ENCODE measurements around the gene TMCO1. TPM values are rescaled to one million over a fixed set of nuclear protein-coding genes. Genes with fewer than 3 reads are reported as not detected.
"Not testable (repeated sequence)": the region's sequence is repeated elsewhere in the genome, so short reads cannot be mapped to it uniquely, and the experiment has no call there.

Gene TMCO1
- polyA plus RNA-seq, 3 donors = 24.1 to 154 (median 146) TPM

DNA sequence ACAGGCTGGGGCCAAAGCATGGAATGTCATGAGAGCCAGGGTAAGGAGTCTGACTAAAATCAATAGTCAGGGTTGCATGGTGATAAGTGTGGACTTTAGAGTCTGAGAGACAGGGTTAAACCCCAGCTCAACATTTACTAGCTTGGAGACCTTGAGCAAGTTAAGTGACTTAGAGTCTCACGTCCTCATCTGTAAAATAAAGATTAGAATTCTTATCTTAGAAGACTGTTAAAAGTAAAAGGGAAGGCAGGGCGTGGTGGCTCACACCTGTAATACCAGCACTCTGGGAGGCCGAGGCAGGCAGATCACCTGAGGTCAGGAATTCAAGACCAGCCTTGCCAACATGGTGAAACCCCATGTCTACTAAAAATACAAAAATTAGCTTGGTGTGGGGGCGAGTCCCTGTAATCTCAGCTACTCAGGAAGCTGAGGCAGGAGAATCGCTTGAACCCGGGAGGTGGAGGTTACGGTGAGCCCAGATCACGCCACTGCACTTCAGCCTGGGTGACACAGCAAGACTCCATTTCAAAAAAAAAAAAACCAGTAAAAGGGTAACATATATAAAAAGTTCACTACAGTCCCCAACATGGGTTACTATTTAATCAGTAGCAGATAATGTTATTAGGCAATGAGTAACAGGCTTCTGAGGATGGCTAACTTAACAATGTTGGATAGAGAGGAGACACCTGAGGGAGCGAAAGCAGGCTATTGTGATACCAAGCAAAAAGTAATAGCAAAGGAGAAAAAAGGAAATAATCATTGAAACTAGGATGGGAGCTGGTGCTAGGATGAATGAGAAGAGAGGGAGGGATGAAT, 20.8 kb downstream of the TMCO1 start:
- Histone ChIP-seq H3K4me1 (ENCODE audit: control insufficient read depth in 1 of 2, insufficient read depth in 2 of 2, low read length in 2 of 2) (no peaks in the 10 kb centered on the region), H3K4me2 (replicated peaks; ENCODE audit: extremely low read depth, low read length, poor library complexity, severe bottlenecking) (no peak overlapping the region), H4K20me1 (ENCODE audit: insufficient read depth, low read length) (peaks cover 3% of the 10 kb centered on the region), H3K79me2 (ENCODE audit: insufficient read depth, low read length) (no peaks in the 10 kb centered on the region), H2AFZ (ENCODE audit: insufficient read depth, low read depth, low read length, poor library complexity, severe bottlenecking) (no peak overlapping the region), H3K9me3 (replicated peaks in 1 of 2; ENCODE audit: control insufficient read depth in 1 of 2, insufficient read depth in 1 of 2, low read length in 2 of 2) (no peaks in the 10 kb centered on the region), H3K36me3 (replicated peaks in 1 of 2; ENCODE audit: control insufficient read depth in 1 of 2, insufficient read depth in 2 of 2, low read length in 2 of 2) (peaks cover 56 to 94% of the 10 kb centered on the region in 2 donors), H3K9ac (ENCODE audit: insufficient read depth, low read length, poor library complexity, severe bottlenecking) (no peak overlapping the region), H3K4me3 (replicated peaks in 1 of 3; ENCODE audit: low read depth in 2 of 3, low read length in 3 of 3) (no peak overlapping the region), H3K27ac (ENCODE audit: low read depth in 1 of 2, low read length in 2 of 2) (no peak overlapping the region), H3K27me3 (ENCODE audit: control insufficient read depth in 2 of 2, insufficient read depth in 2 of 2, low read length in 2 of 2) (no peaks in the 10 kb centered on the region)
- TF ChIP-seq, protein P1, sequence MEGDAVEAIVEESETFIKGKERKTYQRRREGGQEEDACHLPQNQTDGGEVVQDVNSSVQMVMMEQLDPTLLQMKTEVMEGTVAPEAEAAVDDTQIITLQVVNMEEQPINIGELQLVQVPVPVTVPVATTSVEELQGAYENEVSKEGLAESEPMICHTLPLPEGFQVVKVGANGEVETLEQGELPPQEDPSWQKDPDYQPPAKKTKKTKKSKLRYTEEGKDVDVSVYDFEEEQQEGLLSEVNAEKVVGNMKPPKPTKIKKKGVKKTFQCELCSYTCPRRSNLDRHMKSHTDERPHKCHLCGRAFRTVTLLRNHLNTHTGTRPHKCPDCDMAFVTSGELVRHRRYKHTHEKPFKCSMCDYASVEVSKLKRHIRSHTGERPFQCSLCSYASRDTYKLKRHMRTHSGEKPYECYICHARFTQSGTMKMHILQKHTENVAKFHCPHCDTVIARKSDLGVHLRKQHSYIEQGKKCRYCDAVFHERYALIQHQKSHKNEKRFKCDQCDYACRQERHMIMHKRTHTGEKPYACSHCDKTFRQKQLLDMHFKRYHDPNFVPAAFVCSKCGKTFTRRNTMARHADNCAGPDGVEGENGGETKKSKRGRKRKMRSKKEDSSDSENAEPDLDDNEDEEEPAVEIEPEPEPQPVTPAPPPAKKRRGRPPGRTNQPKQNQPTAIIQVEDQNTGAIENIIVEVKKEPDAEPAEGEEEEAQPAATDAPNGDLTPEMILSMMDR (IDR thresholded peaks at IDR 0.05) = no peak
- peaks cover 0 to 1% (median 0%) of the 10 kb centered on the region in 7 donors for H3K9me3 Mint-ChIP-seq
- peaks cover 45 to 86% of the 10 kb centered on the region in 2 donors for H3K36me3 Mint-ChIP-seq
- DNase-seq = no peak
- H3K27ac Mint-ChIP-seq = peak overlapping the region in 1 of 7 donors; percentile 0
- no peaks in the 10 kb centered on the region for H3K4me1 Mint-ChIP-seq
- 100% methylated on average over 2 of the region's 9 CpGs for WGBS (ENCODE audit: insufficient coverage)
- no peak overlapping the region for H3K4me3 Mint-ChIP-seq
- peaks cover 0 to 1% (median 0%) of the 10 kb centered on the region in 3 donors for H3K27me3 Mint-ChIP-seq (ENCODE audit: low read depth in 3 of 3)
- intact Hi-C loops (cut with micrococcal nuclease) = no loop called here

DNA sequence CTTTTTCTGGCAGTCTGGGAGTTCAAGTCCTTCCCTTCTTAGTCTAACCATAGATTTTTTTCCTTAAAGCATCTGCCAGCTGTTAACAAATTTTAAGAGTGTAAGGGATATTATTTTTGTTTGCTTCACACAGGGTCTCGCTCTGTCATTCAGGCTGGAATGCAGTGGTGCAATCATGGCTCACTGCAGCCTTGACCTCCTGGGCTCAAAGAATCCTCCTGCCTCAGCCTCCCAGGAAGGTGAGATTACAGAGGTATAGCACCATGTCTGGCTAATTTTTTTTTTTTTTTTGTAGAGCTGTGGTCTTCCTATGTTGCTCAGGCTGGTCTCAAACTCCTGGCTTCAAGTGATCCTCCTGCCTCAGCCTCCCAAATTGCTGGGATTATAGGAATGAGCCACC, 23.8 kb downstream of the TMCO1 start:
- DNase-seq; H3K9ac ChIP-seq (ENCODE audit: insufficient read depth, low read length, poor library complexity, severe bottlenecking); H3K79me2 ChIP-seq (ENCODE audit: insufficient read depth, low read length); H3K4me1 Mint-ChIP-seq; H3K4me1 ChIP-seq (ENCODE audit: control insufficient read depth in 1 of 2, insufficient read depth in 2 of 2, low read length in 2 of 2); H3K27me3 ChIP-seq (ENCODE audit: control insufficient read depth in 2 of 2, insufficient read depth in 2 of 2, low read length in 2 of 2); H3K9me3 Mint-ChIP-seq; H3K4me3 ChIP-seq (replicated peaks in 1 of 3; ENCODE audit: low read depth in 2 of 3, low read length in 3 of 3); H3K9me3 ChIP-seq (replicated peaks in 1 of 2; ENCODE audit: control insufficient read depth in 1 of 2, insufficient read depth in 1 of 2, low read length in 2 of 2); H4K20me1 ChIP-seq (ENCODE audit: insufficient read depth, low read length); H3K4me2 ChIP-seq (replicated peaks; ENCODE audit: extremely low read depth, low read length, poor library complexity, severe bottlenecking); H2AFZ ChIP-seq (ENCODE audit: insufficient read depth, low read depth, low read length, poor library complexity, severe bottlenecking); intact Hi-C loops (cut with micrococcal nuclease); H3K27ac ChIP-seq (ENCODE audit: low read depth in 1 of 2, low read length in 2 of 2); H3K27me3 Mint-ChIP-seq (ENCODE audit: low read depth in 3 of 3); H3K4me3 Mint-ChIP-seq; H3K27ac Mint-ChIP-seq: not testable (repeated sequence)
- WGBS (ENCODE audit: insufficient coverage) = 100% methylated on average over 1 of the region's 1 CpG
- H3K36me3 ChIP-seq (replicated peaks in 1 of 2; ENCODE audit: control insufficient read depth in 1 of 2, insufficient read depth in 2 of 2, low read length in 2 of 2) = peaks cover 70 to 94% of the 10 kb centered on the region in 2 donors
- H3K36me3 Mint-ChIP-seq = peaks cover 63 to 88% of the 10 kb centered on the region in 2 donors
